ENCODE measurements around the gene IGFLR1.

The IGFLR1 gene

DNA sequence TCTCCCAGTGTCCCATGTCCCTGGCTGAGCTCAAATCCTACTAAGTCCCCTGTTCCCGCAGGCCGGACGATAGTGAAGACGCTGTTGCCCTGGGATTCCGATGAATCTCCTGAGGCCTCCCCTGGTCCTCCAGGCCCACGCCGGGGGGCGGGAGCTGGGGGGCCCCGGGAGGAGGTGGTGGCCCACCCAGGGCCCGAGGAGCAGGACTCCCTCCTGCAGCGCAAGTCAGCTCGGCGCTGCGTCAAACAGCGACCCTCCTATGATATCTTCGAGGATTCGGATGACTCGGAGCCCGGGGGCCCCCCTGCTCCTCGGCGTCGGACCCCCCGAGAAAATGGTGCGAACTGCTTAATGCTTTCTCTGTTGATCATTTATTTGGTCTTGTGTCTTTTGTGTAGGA lies 18.6 kb downstream of the IGFLR1 start:
- no peak for FAIRE-seq

DNA sequence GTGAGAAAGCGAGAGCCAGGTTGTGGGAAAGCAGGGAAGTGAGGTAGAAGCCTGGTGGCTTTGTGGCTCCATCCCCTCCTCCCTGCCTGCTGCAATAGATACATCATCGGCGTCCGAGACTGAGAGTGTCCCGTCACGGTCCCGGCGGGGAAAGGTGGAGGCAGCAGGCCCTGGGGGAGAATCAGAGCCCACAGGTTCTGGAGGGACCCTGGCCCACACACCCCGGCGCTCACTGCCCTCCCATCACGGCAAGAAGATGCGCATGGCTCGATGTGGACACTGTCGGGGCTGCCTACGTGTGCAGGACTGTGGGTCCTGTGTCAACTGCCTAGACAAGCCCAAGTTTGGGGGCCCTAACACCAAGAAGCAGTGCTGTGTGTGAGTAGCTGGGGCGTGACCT lies 19.4 kb downstream of the IGFLR1 start:
- FAIRE-seq = no peak

DNA sequence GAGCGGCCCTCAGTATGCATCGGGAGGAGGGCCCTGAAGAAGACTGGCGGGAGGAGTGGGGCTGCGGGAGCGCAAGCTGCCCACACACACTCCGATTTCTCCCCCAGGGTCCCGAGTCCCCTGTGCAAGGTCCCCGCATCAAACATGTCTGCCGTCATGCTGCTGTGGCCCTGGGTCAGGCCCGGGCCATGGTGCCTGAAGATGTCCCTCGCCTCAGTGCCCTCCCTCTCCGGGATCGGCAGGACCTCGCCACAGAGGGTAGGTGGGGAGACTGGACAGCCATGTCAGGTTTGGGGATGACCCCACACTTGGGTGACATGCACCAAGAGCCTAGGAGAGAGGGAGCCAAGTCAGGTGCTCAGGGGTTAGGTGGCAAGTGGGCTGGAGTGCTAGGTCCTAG lies 19.8 kb downstream of the IGFLR1 start:
- FAIRE-seq = no peak

DNA sequence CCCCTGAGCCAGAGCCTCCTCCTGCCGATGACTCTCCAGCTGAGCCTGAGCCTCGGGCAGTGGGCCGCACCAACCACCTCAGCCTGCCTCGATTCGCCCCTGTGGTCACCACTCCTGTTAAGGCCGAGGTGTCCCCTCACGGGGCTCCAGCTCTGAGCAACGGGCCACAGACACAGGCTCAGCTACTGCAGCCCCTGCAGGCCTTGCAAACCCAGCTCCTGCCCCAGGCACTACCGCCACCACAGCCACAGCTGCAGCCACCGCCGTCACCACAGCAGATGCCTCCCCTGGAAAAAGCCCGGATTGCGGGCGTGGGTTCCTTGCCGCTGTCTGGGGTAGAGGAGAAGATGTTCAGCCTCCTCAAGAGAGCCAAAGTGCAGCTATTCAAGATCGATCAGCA lies 20.9 kb downstream of the IGFLR1 start:
- no peak for FAIRE-seq

DNA sequence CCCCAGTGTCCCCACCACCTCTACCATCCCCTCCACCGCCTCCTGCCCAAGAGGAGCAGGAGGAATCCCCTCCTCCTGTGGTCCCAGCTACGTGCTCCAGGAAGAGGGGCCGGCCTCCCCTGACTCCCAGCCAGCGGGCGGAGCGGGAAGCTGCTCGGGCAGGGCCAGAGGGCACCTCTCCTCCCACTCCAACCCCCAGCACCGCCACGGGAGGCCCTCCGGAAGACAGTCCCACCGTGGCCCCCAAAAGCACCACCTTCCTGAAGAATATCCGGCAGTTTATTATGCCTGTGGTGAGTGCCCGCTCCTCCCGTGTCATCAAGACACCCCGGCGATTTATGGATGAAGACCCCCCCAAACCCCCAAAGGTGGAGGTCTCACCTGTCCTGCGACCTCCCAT lies 21.6 kb downstream of the IGFLR1 start:
- no peak for FAIRE-seq

DNA sequence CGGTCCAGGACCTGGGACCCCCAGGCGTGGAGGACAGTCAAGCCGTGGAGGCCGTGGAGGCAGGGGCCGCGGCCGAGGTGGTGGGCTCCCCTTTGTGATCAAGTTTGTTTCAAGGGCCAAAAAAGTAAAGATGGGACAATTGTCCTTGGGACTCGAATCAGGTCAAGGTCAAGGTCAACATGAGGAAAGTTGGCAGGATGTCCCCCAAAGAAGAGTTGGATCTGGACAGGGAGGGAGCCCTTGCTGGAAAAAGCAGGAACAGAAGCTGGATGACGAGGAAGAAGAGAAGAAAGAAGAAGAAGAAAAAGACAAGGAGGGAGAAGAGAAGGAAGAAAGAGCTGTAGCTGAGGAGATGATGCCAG lies 22.1 kb downstream of the IGFLR1 start:
- FAIRE-seq = no peak

DNA sequence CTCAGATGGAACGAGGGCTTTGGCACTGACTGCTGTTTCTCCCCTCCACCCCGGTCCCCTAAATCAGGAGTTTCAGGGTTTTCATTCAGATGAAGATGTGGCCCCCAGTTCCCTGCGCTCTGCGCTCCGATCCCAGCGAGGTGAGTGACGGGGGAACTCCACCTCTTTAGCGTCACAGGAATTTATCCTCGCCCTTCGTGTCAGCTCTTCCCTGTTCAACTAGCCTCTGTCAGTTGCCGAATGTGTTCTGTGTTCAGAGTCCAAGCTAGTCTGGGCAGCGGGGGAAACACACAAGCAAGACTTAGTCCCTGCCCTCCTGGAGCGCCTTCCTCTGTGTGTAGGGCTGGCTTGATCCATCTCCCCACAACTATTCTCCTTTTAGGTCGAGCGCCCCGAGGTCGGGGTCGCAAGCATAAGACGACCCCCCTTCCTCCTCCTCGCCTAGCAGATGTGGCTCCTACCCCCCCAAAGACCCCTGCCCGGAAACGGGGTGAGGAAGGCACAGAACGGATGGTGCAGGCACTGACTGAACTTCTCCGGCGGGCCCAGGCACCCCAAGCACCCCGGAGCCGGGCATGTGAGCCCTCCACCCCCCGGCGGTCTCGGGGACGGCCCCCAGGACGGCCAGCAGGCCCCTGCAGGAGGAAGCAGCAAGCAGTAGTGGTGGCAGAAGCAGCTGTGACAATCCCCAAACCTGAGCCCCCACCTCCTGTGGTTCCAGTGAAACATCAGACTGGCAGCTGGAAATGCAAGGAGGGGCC lies 22.7 kb downstream of the IGFLR1 start:
- FAIRE-seq = no peak

DNA sequence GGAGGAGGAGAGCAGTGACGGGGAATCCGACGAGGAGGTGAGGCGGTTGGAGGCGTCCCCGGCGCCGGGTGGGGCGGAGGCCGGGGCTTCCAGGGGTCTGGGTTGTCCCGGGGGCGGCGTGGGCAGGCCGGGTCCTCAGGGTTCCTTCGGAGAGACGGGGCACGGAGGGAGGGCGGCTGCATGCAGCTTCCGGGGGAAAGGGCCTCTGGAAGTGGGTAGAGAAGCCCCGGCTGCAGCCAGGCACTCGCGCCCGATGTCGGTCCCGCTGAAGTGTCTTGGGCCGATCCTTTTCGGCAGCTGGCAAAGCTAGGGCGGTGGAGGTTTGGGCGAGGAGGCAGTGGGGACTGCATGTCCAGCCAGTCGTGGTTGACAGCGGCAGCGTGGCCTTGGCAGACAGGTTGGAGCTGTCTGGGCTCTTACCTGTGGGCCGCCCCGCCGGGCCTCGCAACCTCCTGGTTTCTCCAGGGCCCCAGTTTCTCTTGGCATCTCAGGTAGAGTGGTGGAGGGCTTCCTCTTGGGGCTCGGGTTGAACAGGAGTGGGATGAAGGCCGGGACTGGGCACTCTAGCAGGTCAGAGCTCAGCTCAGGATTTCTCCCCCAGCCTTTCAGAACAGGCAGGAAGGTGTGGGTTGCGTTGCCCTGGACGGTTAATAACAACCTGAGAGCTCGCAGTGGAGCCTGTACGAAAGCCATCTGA lies 23.8 kb downstream of the IGFLR1 start:
- FAIRE-seq = no peak

DNA sequence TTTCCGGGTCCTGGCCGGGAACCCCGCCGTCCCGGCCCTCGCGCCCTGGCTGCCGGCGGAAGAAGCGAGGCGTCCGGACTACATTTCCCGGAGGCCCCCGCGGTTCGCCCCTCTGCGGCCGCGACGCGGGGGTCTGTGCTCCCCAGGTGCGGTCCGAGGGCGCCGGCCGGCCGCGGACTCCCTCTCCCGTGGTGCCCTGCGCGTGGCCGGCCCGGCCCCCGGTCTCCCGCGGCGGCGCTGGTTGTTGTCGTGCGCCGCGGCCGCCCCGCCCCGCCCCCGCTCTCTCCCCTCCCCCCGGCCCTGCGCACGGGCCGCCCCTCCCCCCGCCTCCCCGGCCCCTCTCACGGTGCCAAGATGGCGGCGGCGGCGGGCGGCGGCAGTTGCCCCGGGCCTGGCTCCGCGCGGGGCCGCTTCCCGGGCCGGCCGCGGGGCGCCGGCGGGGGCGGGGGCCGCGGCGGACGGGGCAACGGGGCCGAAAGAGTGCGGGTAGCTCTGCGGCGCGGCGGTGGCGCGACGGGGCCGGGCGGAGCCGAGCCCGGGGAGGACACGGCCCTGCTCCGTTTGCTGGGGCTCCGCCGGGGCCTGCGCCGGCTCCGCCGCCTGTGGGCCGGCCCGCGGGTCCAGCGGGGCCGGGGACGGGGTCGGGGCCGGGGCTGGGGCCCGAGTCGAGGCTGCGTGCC lies 24.4 kb downstream of the IGFLR1 start, which contains the start of gene KMT2B:
KMT2B (plus strand) TSS at position 339 of the 680 bp plus-strand sequence; CDS start at position 355, 16 bp downstream.
- FAIRE-seq = no peak

DNA sequence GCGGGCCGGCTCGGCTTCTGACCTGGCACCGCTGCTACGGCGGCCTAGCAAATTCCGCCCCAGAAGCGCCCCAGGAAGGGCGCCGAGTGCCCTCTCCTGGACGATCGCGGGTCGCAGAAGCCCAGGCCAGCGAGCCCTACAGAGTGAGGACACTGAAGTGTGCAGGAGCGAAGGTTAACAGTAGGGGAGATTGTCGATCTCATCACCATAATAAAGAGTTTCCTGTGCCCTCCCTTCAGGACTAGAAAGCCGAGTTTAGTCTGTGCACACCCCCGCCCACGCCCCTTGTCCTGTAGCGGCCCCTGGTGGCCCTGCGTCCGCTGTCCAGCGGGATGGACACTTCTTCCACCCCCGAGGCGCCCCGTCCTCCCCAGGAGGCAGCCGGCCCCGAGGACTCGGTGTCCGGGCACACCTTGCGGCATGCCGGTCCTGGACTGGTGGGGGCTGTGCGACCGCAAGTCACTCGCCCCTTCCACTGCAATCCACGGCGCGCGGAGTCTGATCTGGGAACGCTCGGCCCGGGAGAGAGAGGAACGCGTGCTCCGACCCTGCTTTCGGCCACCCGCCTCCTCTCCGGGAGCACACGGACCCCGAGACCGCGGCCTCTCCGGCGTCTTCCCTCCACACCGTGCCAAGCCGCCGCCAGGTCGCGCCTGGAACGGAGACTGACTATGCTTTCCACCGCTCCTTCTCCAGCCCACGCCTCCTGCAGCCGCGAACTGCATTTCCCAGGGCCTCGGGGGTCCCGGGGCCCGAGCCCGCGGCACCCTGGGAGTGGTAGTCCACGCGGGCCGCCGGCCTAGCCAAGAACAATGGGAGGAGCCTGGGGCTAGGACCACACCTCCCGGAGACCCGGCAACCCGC lies 25.2 kb downstream of the IGFLR1 start:
- no peak for FAIRE-seq

DNA sequence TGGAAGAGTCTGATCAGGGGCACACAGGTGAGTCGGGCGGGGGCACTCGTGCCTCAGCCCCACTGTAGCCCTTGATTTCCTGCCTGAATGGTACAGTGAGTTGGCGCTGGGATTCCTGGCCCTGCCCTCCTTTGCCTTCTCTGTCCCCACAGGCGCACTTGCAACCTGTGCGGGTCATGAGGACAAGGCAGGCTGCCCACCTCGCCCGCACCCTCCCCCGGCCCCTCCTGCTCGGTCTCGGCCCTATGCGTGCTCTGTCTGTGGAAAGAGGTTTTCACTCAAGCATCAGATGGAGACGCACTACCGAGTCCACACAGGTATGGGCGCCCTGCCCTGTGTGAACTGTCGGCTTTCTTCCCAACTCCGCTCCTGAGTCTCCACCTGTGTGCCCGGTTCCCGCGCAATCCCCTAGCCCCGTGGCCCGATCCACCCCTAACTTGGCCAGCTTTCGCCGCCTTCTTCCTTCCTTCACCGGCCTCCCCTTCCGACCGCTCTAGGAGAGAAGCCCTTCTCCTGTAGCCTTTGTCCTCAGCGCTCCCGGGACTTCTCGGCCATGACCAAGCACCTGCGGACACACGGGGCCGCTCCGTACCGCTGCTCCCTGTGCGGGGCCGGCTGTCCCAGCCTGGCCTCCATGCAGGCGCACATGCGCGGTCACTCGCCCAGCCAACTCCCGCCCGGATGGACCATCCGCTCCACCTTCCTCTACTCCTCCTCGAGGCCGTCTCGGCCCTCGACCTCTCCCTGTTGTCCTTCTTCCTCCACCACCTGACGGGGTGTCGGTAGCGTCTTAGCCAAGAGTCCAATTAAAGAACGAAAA lies 26.1 kb downstream of the IGFLR1 start:
- FAIRE-seq = no peak

DNA sequence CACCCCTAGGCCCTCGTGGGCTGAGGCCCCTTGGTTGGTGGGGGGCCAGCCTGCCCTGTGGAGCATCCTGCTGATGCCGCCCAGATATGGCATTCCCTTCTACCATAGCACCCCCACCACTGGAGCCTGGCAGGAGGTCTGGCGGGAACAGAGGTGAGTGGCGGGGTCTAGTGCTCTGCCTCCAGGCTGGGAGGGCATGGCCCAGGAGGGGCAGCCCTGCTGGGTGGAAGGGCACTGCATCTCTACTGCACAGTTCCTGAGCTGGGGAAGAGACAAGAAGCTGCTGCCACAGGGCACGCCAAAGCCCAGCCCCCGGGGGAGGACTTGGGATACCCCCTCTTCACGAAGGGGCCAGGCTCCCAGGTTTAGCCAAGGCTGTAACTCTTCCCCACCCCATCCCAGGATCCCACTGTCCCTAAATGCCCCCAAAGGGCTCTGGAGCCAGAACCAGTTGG lies 26.9 kb downstream of the IGFLR1 start:
- no peak for FAIRE-seq

DNA sequence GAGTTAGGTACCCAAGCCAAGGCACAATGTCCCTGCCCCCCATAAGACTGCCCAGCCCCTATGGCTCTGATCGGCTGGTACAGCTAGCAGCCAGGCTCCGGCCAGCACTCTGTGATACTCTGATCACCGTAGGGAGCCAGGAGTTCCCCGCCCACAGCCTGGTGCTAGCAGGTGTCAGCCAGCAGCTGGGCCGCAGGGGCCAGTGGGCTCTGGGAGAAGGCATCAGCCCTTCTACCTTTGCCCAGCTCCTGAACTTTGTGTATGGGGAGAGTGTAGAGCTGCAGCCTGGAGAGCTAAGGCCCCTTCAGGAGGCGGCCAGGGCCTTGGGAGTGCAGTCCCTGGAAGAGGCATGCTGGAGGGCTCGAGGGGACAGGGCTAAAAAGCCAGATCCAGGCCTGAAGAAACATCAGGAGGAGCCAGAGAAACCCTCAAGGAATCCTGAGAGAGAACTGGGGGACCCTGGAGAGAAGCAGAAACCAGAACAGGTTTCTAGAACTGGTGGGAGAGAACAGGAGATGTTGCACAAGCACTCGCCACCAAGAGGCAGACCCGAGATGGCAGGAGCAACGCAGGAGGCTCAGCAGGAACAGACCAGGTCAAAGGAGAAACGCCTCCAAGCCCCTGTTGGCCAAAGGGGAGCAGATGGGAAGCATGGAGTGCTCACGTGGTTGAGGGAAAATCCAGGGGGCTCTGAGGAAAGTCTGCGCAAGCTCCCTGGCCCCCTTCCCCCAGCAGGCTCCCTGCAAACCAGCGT lies 27.5 kb downstream of the IGFLR1 start:
- no peak for FAIRE-seq

DNA sequence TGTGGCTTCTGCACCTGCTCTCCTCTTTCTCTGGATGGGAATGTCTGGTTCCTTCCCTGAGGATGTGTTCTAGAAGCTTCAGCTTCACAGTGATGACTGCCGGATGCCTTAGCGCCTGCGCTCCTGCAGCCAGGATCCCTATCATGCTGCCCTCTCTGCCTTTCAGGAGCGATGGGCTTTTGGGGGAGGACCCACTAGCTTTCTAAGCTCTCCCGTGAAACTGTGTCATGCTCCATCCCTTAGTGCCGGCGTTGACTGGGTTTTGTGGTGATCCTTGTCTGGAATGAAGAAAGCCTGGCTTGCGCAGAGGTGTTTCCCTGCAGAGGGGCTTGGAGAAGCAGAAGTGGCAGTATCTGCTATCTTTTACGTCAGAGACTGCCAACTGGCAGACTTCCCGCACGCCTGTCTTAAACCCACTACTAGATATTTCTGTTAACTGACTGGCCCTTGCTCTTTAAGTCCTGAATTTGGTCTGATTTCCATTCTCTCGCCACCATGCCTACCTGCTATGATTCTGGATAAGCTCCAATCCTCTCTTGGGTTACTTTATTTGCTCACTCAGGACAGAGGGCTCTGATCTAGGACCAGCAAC lies 28.3 kb downstream of the IGFLR1 start:
- FAIRE-seq = no peak

DNA sequence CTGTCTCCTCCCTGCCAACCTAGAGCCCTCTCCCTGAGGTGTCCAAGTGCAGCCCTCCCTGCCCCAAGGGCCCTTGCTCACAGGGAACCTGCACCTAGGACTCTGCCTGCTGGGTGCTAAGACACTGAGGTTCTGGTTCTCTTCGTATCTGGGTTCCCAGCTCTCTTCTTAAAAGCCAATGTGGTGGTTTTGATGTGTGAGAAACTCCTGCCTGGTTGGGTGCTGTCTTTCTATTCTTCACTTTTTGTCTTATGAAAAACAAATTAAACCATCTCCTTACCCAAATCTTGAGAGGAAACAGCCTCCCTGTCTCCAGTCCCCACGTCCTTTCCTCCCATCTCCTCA lies 28.8 kb downstream of the IGFLR1 start:
- FAIRE-seq = no peak

DNA sequence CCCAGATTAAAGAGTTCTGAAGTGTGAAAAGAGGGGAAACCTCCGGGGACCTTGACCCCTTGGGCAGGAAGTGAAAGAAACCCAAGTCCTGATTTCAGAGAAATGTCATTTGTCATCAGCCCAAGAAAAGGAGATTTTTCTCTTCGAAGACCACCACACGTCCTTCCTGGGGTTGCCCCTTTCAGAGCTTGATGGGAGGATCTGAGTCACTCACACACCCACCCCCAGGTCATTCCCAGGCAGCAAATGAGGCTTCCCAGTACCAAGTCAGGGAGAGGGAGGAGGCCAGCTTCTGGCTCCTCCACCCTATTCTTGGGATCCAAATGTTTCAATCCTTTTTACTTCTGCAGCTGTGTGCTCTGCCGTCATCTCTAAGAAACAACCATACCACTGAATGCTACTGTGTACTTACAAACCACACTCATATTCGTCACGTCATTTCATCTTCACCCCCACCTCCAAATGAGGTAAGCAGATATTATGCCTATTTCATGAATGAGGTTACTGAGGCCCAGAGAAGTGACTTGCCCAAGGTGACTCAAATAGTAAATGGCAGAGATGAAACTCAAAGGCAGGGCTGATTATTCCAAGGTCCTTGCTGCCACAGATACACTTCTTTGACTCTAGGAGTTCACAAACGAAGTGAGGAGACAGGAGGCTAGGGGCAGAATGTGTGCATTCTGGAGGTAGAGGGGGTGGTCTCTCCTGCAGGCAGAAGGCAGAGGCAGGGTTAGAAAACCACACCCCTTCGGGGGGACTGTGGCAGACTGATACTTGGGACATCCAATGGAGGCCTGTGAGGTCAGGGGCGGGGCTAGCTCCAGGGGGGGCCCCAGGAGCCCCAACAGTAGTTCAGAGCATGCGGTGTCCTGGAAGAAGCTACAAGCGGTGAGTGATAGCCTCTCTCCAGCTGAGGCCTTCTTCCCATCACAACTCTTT lies 29.4 kb downstream of the IGFLR1 start:
- FAIRE-seq = no peak

DNA sequence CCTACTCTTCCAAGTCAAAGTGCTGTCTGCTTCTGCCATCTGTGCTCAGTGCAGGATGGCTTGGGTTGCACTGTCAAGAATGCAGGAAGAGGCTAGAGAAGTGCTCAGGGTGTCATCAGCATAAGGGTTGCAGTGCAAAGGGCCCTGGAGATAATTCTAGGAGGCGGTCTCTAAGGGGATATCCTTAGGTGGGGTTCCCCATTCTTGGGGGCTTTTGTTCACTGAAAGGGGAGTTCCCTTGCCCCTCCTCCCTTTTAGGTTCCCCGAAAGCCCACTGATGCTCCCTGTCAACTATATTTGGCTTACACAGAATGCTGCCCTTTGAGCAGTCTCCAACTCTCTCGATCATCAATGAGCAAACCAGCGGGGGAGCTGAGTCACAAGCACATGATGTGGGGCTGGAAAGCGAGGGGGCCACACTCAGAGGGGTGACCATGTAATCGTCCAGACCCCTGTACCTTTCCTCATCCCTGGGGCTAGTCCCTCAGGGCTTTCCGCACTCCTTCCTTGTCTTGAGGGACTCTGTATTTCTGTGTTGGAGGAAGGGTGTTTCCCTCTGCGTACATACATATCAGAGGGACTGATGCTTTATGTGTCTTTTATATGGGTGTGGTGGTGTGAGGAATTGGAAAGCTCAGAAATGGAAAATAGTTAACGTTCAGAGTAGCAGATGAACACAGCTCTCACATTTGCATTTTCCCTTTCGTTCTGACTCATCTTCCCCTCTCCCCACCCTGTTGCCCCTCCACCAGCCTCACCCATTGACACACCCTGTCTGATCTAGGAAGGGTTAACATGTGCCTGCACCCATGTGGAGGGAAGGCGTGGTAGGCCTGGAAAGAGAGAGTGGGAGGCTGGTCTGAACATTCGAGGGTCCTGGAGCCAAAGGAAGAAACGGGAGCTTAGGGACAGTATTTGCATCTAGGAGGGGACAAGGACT lies 31.2 kb downstream of the IGFLR1 start:
- no peak for FAIRE-seq

DNA sequence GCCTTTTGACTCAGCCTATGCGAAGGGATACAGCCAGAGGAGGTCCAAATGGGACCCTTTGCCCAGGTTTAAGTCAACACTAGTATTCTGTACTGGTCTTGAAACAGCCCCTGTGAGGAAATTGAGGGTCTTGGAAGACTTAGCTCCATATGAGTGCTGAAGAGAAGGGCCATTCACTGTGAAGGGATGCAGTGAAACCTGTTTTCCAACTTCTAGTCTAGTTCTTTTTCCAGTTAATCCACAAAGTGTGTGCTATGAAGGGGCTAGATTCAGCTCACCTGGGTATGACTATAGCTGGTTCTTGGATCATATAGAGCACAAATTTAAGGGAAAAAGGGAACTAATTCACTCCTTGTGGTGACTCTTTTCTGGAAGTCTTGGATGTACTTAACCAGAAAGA lies 33.9 kb downstream of the IGFLR1 start:
- no peak for FAIRE-seq

DNA sequence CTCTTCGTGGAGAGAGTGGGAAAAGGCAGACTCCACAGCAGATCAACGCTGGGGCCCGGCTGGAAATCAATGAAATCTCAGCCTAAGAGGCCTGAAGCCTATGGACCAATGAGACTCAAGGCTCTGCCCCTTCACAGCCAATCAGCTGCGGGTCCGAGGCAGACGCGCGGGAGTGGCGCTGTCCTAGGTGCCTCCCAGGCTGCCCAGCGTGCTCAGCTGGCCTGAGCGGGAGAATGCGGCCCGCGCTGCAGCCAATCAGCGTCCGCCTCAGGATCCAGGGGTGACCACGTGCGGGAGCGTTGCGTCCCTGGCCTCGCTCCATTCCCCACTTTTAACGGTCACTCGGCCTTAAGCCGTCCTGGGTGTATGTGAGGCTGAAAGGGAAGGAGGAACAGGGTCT lies 38.0 kb downstream of the IGFLR1 start, which contains the start of gene ZBTB32:
ZBTB32 (plus strand) TSS at position 341 of the 400 bp plus-strand sequence. CDS start 10,069 bp downstream, outside the sequence.
- FAIRE-seq = no peak
